RWPE2 (cell line): Measurements from ENCODE around the gene MRPL1.

Experiments
- ATAC-seq: fragments of 200-7000 bp; cut with Tn5 transposase; 3 replicates; pipeline ENCODE4 v1.9.1; 2021; ENCODE audit warnings: low read depth
- DNase-seq: peaks from one replicate; pipeline ENCODE4 v3.0.0-alpha.2; 2020; ENCODE audit warnings: low spot score
- H3K27ac ChIP-seq: fragments of 450-650 bp; 2 replicates; pipeline ENCODE4 v1.5.1; 2017; ENCODE audit warnings: mild to moderate bottlenecking; ENCODE audit not compliant: poor library complexity, severe bottlenecking
- H3K27me3 ChIP-seq: fragments of 250-450 bp; sonication (Bioruptor Pico); 2 replicates; pipeline ENCODE4 v1.5.1; 2021; ENCODE audit warnings: mild to moderate bottlenecking, moderate library complexity; ENCODE audit not compliant: insufficient read depth, poor library complexity, severe bottlenecking
- H3K36me3 ChIP-seq: fragments of 250-450 bp; sonication (Bioruptor Pico); 2 replicates; pipeline ENCODE4 v1.5.1; 2020; ENCODE audit warnings: low read depth, mild to moderate bottlenecking, moderate library complexity
- H3K4me1 ChIP-seq: fragments of 250-450 bp; sonication (Bioruptor Pico); 2 replicates; pipeline ENCODE4 v1.5.1; 2021; ENCODE audit warnings: mild to moderate bottlenecking, moderate library complexity; ENCODE audit not compliant: insufficient read depth, poor library complexity, severe bottlenecking
- H3K4me3 ChIP-seq: fragments of 250-450 bp; sonication (Bioruptor Pico); 2 replicates; pipeline ENCODE4 v1.5.1; 2021; ENCODE audit warnings: mild to moderate bottlenecking, moderate library complexity; ENCODE audit not compliant: severe bottlenecking
- H3K9me3 ChIP-seq: fragments of 250-450 bp; sonication (Bioruptor Pico); 2 replicates; pipeline ENCODE4 v1.5.1; 2021; ENCODE audit warnings: mild to moderate bottlenecking, moderate library complexity; ENCODE audit not compliant: severe bottlenecking
- TF ChIP-seq, protein P1 (sequence below): fragments of 450-650 bp; IDR thresholded peaks from one replicate; pipeline ENCODE4 v1.5.1; 2017; ENCODE audit warnings: mild to moderate bottlenecking, moderate library complexity; ENCODE audit not compliant: poor library complexity, severe bottlenecking

MRPL1 gene

DNA sequence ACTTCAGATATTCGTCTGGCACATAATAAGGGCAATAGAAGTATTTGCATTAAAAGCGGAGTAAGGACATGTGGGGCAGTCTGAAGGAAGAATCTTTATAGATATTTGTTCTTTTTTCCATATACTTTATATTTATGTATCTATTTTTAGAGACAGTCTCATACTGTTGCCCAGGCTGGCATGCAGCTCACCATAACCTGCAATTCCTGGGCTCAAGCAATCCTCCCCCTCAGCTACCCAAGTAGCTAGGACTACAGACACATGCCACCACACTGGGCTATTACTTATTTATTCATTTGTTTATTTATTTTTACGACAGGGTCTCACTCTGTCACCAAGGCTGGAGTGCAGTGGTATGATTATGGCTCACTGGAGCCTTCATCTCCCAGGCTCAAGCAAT lies 16.7 kb upstream of the MRPL1 start:
- no peak for ATAC-seq
- Histone ChIP-seq H3K36me3 (no peaks in the 10 kb centered on the region), H3K27ac (no peak overlapping the region)

DNA sequence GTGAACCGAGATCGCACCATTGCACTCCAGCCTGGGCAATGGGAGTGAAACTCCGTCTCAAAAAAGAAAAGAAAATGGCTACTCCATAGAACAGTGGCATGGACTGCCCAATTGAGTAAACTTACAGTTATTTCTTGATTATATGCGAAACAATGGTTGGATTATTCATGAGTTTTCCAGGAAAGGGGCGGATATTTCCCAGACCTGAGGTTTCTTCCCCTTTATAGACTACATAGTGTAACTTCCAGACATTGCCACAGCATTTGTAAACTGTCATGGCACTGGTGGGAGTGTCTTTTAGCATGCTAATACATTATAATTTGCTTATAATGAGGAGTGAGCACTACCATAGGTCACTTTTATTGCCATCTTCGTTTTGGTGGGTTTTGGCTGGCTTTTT lies 14.1 kb upstream of the MRPL1 start:
- ATAC-seq (no peak), DNase-seq (no peak)
- H3K27me3 ChIP-seq, result no peaks in the 10 kb centered on the region
- H3K4me1 ChIP-seq, result no peaks in the 10 kb centered on the region
- H3K9me3 ChIP-seq, result no peaks in the 10 kb centered on the region
- no peak overlapping the region for H3K4me3 ChIP-seq
- H3K36me3 ChIP-seq, result no peaks in the 10 kb centered on the region
- H3K27ac ChIP-seq, result no peak overlapping the region
- TF ChIP-seq, protein P1, sequence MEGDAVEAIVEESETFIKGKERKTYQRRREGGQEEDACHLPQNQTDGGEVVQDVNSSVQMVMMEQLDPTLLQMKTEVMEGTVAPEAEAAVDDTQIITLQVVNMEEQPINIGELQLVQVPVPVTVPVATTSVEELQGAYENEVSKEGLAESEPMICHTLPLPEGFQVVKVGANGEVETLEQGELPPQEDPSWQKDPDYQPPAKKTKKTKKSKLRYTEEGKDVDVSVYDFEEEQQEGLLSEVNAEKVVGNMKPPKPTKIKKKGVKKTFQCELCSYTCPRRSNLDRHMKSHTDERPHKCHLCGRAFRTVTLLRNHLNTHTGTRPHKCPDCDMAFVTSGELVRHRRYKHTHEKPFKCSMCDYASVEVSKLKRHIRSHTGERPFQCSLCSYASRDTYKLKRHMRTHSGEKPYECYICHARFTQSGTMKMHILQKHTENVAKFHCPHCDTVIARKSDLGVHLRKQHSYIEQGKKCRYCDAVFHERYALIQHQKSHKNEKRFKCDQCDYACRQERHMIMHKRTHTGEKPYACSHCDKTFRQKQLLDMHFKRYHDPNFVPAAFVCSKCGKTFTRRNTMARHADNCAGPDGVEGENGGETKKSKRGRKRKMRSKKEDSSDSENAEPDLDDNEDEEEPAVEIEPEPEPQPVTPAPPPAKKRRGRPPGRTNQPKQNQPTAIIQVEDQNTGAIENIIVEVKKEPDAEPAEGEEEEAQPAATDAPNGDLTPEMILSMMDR, result no peak

More for the DNA sequence above, 16.7 kb upstream of the MRPL1 start:
- Histone ChIP-seq H3K4me1 (no peaks in the 10 kb centered on the region), H3K9me3 (no peaks in the 10 kb centered on the region), H3K27me3 (no peaks in the 10 kb centered on the region), H3K4me3 (no peak overlapping the region)
- no peak for DNase-seq
- TF ChIP-seq, protein P1, result no peak

DNA sequence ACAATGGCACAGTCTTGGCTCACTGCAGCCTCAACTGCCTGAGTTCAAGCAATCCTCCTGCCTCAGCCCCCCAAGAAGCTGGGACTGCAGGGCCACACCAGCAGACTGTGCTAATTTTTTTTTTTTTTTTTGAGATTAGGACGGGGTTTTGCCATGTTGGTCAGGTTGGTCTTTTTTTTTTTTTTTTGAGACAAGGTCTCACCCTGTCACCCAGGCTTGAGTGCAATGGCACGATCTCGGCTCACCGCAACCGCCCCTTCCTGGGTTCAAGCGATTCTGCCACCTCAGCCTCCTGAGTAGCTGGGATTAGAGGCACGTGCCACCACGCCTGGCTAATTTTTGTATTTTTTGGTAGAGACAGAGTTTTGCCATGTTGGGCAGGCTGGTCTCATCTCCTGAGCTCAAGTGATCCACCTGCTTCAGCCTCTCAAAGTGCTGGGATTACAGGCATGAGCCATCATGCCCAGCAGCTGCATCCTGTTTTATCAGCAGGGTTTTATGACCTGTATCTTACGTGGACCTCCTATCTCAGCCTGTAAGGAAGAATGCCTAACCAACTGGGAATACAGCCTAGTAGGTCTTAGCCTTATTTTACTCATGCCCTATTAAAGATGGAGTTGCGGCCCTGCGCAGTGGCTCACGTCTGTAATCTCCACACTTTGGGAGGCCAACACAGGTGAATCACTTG lies 13.2 kb upstream of the MRPL1 start:
- TF ChIP-seq, protein P1, result no peak
- Histone ChIP-seq H3K27me3 (no peaks in the 10 kb centered on the region), H3K9me3 (no peaks in the 10 kb centered on the region), H3K4me3 (no peak overlapping the region), H3K4me1 (no peaks in the 10 kb centered on the region), H3K27ac (no peak overlapping the region), H3K36me3 (no peaks in the 10 kb centered on the region)
- no peak for ATAC-seq
- no peak for DNase-seq

DNA sequence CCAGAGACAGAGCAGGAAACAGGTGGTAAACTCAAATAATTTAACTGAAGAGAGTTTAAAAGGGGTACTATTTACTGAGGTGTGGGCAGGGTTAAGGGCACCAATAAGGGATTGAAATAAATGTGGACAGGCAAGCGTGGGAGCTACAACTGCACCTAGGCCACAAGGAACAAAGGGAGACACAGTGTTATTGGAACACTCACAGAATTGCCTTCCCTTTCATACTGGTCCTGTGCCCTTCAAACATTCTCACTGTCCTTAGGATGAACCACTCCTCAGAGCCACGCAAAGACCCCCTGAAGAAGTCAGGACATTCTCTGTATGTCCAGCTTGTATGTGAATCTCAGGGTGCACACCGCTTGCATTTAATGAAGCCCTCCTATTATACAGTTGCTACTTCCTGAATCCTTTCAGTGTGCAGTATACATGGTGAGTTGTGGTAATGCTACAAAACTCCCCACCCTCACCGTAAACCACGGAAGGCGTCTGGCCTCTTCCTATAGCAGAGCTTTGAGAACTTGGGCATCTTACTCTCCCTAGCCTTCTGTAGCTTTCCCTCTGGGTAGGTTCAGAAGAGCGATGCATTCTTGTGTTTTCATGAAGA lies 9.6 kb upstream of the MRPL1 start:
- Histone ChIP-seq H3K36me3 (no peaks in the 10 kb centered on the region), H3K27ac (no peak overlapping the region), H3K4me3 (no peak overlapping the region), H3K4me1 (no peaks in the 10 kb centered on the region), H3K9me3 (no peaks in the 10 kb centered on the region), H3K27me3 (no peaks in the 10 kb centered on the region)
- no peak for DNase-seq
- TF ChIP-seq, protein P1, result no peak
- ATAC-seq, result no peak
